Measurements from ENCODE around the gene TMEM106A. TPM values are rescaled to one million over a fixed set of nuclear protein-coding genes. Genes with fewer than 3 reads are reported as not detected.
"Not testable (repeated sequence)": the region's sequence is repeated elsewhere in the genome, so short reads cannot be mapped to it uniquely, and the experiment has no call there.

Gene TMEM106A, protein sequence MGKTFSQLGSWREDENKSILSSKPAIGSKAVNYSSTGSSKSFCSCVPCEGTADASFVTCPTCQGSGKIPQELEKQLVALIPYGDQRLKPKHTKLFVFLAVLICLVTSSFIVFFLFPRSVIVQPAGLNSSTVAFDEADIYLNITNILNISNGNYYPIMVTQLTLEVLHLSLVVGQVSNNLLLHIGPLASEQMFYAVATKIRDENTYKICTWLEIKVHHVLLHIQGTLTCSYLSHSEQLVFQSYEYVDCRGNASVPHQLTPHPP
- total RNA-seq (66.0 and 66.3 TPM in 2 replicates), polyA plus RNA-seq (18.8 and 23.7 TPM in 2 replicates), polyA minus RNA-seq (13.7 and 28.8 TPM in 2 replicates)
- 14.3 TPM for total RNA-seq (2013)

DNA sequence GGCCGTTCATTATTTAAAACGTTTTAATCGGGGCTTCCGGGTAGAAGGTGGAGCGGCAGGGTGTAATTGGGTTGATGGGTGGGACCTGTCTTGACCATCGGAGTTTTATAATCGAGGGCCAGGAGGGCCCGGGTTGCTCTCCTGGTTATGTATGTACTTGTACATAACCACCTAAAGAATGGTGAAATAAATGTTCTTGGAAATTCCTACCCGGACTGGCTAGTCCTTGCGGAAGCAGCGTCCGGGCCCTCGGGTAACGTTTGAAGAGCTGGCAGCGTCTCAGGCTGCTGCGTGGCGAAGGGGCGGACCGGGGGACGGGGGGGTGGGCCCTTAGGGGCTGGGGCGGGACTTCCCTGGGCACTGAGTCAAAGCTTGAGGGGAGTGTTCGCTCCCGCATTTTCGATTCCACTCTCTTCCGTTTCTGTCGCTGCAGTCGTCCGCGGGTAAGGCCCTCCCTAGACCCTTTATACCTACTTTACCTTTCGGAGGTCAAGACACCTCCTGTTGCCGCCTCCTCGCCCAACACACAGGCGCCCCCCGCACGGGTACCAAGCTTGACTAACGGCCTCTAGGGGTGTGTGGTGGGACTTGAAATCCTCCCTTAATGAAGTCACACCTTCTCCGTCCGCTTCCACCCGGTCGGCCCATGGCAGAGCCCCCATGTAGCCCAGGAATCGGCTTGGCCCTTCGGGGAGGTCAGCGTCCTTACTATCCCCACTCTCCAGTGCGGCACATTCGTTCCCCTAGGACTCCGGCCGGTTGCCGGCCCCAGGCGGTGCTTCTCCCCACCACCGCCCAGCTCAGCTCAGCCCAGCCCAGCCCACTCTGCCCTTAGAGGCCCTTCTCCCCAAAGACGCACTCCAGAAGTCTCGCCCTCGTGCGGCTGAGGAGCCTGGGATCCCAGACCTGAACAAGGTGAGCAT is at the start of gene TMEM106A:
TSS of gene TMEM106A (plus strand) at position 396 of the 923 bp plus-strand sequence. CDS start 1,167 bp downstream, outside the sequence.
- no peaks in the 10 kb centered on the region for H3K27me3 Mint-ChIP-seq
- ChIA-PET CTCF (interaction anchor here (0.8 to 2.0 kb wide), 11 partner anchors 34 to 369 kb away, joined by 3 to 15 read pairs (median 5); partner anchors contain the start of genes DHX8, NBR1 and RPL27), POLR2A (interaction anchor here (0.6 to 3.1 kb wide), 15 partner anchors 40 to 228 kb away, joined by 3 to 115 read pairs (median 4); partner anchors contain the start of genes NBR1 and RPL27)
- Histone ChIP-seq H2AFZ (ENCODE audit: insufficient read depth, low read depth, low read length, poor library complexity, severe bottlenecking) (peak within 1 kb of the TSS; percentile 90), H3K36me3 (replicated peaks in 1 of 2; ENCODE audit: control extremely low read depth in 1 of 2, control insufficient read depth in 1 of 2, extremely low read depth in 1 of 2, insufficient read depth in 2 of 2, low read length in 1 of 2) (peaks cover 17 to 30% of the 10 kb centered on the region in 2 experiments), H3K79me2 (ENCODE audit: control insufficient read depth, insufficient read depth, low read length) (peaks cover 12% of the 10 kb centered on the region), H3K27ac (ENCODE audit: low read length in 2 of 2) (peak within 1 kb of the TSS; percentile 79 to 88), H3K4me2 (replicated peaks; ENCODE audit: low read depth, low read length, poor library complexity, severe bottlenecking) (peak within 1 kb of the TSS; percentile 90), H3K9me3 (ENCODE audit: control extremely low read depth in 1 of 3, control insufficient read depth in 2 of 3, insufficient read depth in 1 of 3, low read length in 2 of 3) (no peaks in the 10 kb centered on the region), H4K20me1 (ENCODE audit: control insufficient read depth, insufficient read depth, low read length, poor library complexity, severe bottlenecking) (no peaks in the 10 kb centered on the region), H3K27me3 (replicated peaks in 1 of 4; ENCODE audit: control extremely low read depth in 1 of 4, control insufficient read depth in 3 of 4, insufficient read depth in 4 of 4, low read length in 3 of 4) (no peaks in the 10 kb centered on the region), H3K9ac (ENCODE audit: low read length) (peak within 1 kb of the TSS; percentile 84), H3K4me1 (ENCODE audit: control insufficient read depth in 2 of 2, insufficient read depth in 2 of 2, low read length in 2 of 2) (peaks cover 21 to 27% of the 10 kb centered on the region in 2 donors), H3K4me3 (ENCODE audit: control extremely low read depth in 1 of 5, extremely low read depth in 1 of 5, insufficient read depth in 1 of 5, low read depth in 2 of 5, low read length in 4 of 5) (peak within 1 kb of the TSS; percentile 71 to 92 (median 83))
- ATAC-seq (ENCODE audit: low read depth) (peak; percentile 88), DNase-seq (peak; percentile 90)
- H3K4me1 Mint-ChIP-seq, result peaks cover 35% of the 10 kb centered on the region
- WGBS (ENCODE audit: insufficient coverage), result under 1% methylated on average over 39 of the region's 54 CpGs
- intact Hi-C loops (cut with micrococcal nuclease), result loop anchor here (1.0 to 2.0 kb wide), 6 partner anchors 40 to 213 kb away; partner anchors contain the start of genes BRCA1, IFI35, NBR1 and RPL27
- H3K9me3 Mint-ChIP-seq (ENCODE audit: insufficient read depth), result no peaks in the 10 kb centered on the region
- peak within 1 kb of the TSS; percentile 99 for H3K4me3 Mint-ChIP-seq
- TF ChIP-seq, protein P1, sequence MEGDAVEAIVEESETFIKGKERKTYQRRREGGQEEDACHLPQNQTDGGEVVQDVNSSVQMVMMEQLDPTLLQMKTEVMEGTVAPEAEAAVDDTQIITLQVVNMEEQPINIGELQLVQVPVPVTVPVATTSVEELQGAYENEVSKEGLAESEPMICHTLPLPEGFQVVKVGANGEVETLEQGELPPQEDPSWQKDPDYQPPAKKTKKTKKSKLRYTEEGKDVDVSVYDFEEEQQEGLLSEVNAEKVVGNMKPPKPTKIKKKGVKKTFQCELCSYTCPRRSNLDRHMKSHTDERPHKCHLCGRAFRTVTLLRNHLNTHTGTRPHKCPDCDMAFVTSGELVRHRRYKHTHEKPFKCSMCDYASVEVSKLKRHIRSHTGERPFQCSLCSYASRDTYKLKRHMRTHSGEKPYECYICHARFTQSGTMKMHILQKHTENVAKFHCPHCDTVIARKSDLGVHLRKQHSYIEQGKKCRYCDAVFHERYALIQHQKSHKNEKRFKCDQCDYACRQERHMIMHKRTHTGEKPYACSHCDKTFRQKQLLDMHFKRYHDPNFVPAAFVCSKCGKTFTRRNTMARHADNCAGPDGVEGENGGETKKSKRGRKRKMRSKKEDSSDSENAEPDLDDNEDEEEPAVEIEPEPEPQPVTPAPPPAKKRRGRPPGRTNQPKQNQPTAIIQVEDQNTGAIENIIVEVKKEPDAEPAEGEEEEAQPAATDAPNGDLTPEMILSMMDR (IDR thresholded peaks at IDR 0.05), result peak; percentile 62
- TF ChIP-seq EZH2 (IDR thresholded peaks at IDR 0.05; ENCODE audit: borderline replicate concordance, insufficient read depth, low read depth, low read length, poor library complexity, severe bottlenecking), result no peak
- H3K27ac Mint-ChIP-seq, result peak within 1 kb of the TSS; percentile 98

DNA sequence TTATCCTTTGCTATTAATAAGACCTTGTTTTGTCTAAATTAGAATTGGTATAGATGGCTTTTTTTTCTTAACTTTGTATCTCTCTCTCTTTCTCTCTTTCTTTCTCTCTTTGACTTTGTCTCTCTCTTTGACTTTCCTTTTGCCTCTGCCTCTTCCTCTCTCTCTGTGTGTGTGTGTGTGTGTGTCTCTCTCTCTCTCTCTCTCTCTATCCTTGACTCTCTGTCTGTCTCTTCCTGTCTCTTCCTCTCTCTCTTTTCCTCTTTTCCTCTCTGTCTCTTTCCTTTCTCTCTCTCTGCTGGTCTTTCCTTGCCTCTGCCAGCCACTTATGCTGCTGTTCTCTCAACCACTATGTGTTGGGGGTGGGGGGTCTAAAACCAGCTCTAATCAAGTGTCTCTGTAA is 45.7 kb upstream of the TMEM106A start:
- H3K27ac Mint-ChIP-seq; POLR2A ChIA-PET; H3K9me3 Mint-ChIP-seq (ENCODE audit: insufficient read depth); H3K9ac ChIP-seq (ENCODE audit: low read length); intact Hi-C loops (cut with micrococcal nuclease); CTCF ChIA-PET; H3K4me3 Mint-ChIP-seq; H3K27ac ChIP-seq (ENCODE audit: low read length in 2 of 2); H3K4me3 ChIP-seq (ENCODE audit: control extremely low read depth in 1 of 5, extremely low read depth in 1 of 5, insufficient read depth in 1 of 5, low read depth in 2 of 5, low read length in 4 of 5); H2AFZ ChIP-seq (ENCODE audit: insufficient read depth, low read depth, low read length, poor library complexity, severe bottlenecking); ATAC-seq (ENCODE audit: low read depth); H3K27me3 ChIP-seq (replicated peaks in 1 of 4; ENCODE audit: control extremely low read depth in 1 of 4, control insufficient read depth in 3 of 4, insufficient read depth in 4 of 4, low read length in 3 of 4); H4K20me1 ChIP-seq (ENCODE audit: control insufficient read depth, insufficient read depth, low read length, poor library complexity, severe bottlenecking); H3K4me1 Mint-ChIP-seq; DNase-seq; H3K4me2 ChIP-seq (replicated peaks; ENCODE audit: low read depth, low read length, poor library complexity, severe bottlenecking); H3K36me3 ChIP-seq (replicated peaks in 1 of 2; ENCODE audit: control extremely low read depth in 1 of 2, control insufficient read depth in 1 of 2, extremely low read depth in 1 of 2, insufficient read depth in 2 of 2, low read length in 1 of 2); H3K27me3 Mint-ChIP-seq; H3K9me3 ChIP-seq (ENCODE audit: control extremely low read depth in 1 of 3, control insufficient read depth in 2 of 3, insufficient read depth in 1 of 3, low read length in 2 of 3): not testable (repeated sequence)
- peaks cover 36% of the 10 kb centered on the region for H3K79me2 ChIP-seq (ENCODE audit: control insufficient read depth, insufficient read depth, low read length)
- peaks cover 9 to 17% of the 10 kb centered on the region in 2 donors for H3K4me1 ChIP-seq (ENCODE audit: control insufficient read depth in 2 of 2, insufficient read depth in 2 of 2, low read length in 2 of 2)

Measured in B cell (primary cell).